Liver (tissue), 9 donors: ENCODE data around the gene GNB1L. TPM values are rescaled to one million over a fixed set of nuclear protein-coding genes. Genes with fewer than 3 reads are reported as not detected.
"Not testable (repeated sequence)": the region's sequence is repeated elsewhere in the genome, so short reads cannot be mapped to it uniquely, and the experiment has no call there.

Source experiments
- DNase-seq: peaks from one replicate; pipeline ENCODE4 v3.0.0-alpha.2; 2017; ENCODE audit warnings: low spot score
- H3K27ac ChIP-seq, 2 donors: one replicate each; pipeline ENCODE4 v1.7.0; 2013; ENCODE audit warnings: inconsistent platforms in 2 of 2, low read length in 2 of 2, control low read depth in 1 of 2, low read depth in 1 of 2, mild to moderate bottlenecking in 1 of 2
- H3K27me3 ChIP-seq, 4 donors: one replicate each; pipeline versions ENCODE4 v1.6.1 to v1.7.0; 2013; ENCODE audit warnings: low read length in 3 of 4, inconsistent platforms in 1 of 4, mild to moderate bottlenecking in 1 of 4, moderate library complexity in 1 of 4; ENCODE audit not compliant: control insufficient read depth in 4 of 4, insufficient read depth in 4 of 4
- H3K36me3 ChIP-seq, 4 donors: one replicate each; pipeline versions ENCODE4 v1.6.1 to v1.7.0; 2013; ENCODE audit warnings: low read length in 3 of 4, mild to moderate bottlenecking in 3 of 4, low read depth in 1 of 4, moderate library complexity in 1 of 4; ENCODE audit not compliant: control insufficient read depth in 4 of 4, insufficient read depth in 3 of 4
- H3K4me1 ChIP-seq, 4 donors: one replicate each; pipeline versions ENCODE4 v1.6.1 to v1.7.0; 2013; ENCODE audit warnings: low read length in 3 of 4, mild to moderate bottlenecking in 3 of 4, moderate library complexity in 1 of 4; ENCODE audit not compliant: control insufficient read depth in 4 of 4, insufficient read depth in 4 of 4
- H3K4me3 ChIP-seq, 3 donors: one replicate each; pipeline versions ENCODE4 v1.6.1 to v1.7.0; 2013; ENCODE audit warnings: low read length in 3 of 3, control low read depth in 1 of 3, low read depth in 1 of 3, mild to moderate bottlenecking in 1 of 3
- H3K9ac ChIP-seq, 2 donors: one replicate each; pipeline ENCODE4 v1.7.0; 2013; ENCODE audit warnings: low read length in 2 of 2, mild to moderate bottlenecking in 2 of 2, moderate library complexity in 2 of 2, control low read depth in 1 of 2, low read depth in 1 of 2
- H3K9me3 ChIP-seq, 4 donors: one replicate each; pipeline versions ENCODE4 v1.6.1 to v1.7.0; 2013; ENCODE audit warnings: low read length in 3 of 4; ENCODE audit not compliant: control insufficient read depth in 4 of 4
- GABPA ChIP-seq, 2 donors: IDR thresholded peaks in 1 of 2; conservative IDR thresholded peaks in 1 of 2; 2 replicates each; pipeline ENCODE4 v1.6.1; 2016; ENCODE audit warnings: antibody characterized with exemption in 2 of 2, mild to moderate bottlenecking in 1 of 2, moderate library complexity in 1 of 2
- HNF4A ChIP-seq, 2 donors: conservative IDR thresholded peaks; 2 replicates each; pipeline ENCODE4 v1.6.1; 2016; ENCODE audit warnings: antibody characterized with exemption in 2 of 2, mild to moderate bottlenecking in 2 of 2
- HNF4G ChIP-seq: IDR thresholded peaks from 2 replicates; pipeline ENCODE4 v1.6.1; 2016; ENCODE audit warnings: antibody characterized with exemption
- JUND ChIP-seq, 2 donors: IDR thresholded peaks; 2 replicates each; pipeline ENCODE4 v1.6.1; 2016; ENCODE audit warnings: antibody characterized with exemption in 2 of 2
- NR2F2 ChIP-seq: IDR thresholded peaks from 2 replicates; pipeline ENCODE4 v1.6.1; 2016; ENCODE audit warnings: antibody characterized with exemption
- RAD21 ChIP-seq, 2 donors: IDR thresholded peaks; 2 replicates each; pipeline ENCODE4 v1.6.1; 2016; ENCODE audit warnings: antibody characterized with exemption in 2 of 2, mild to moderate bottlenecking in 2 of 2
- SP1 ChIP-seq: IDR thresholded peaks from 2 replicates; pipeline ENCODE4 v1.6.1; 2018; ENCODE audit warnings: antibody characterized with exemption, mild to moderate bottlenecking
- WGBS: extraction: QIAGEN DNeasy Blood & Tissue Kit; methylation state at CpG from one replicate; pipeline ENCODE4 v1.1.7; 2013; 5-methylcytosine and 5-hydroxymethylcytosine counted together
- polyA plus RNA-seq, 2 donors: library from polyadenylated mRNA; stranded (reverse) in 1 of 2; unstranded in 1 of 2; fragments of 200-250 nt in 1 of 2; fragments of >200 nt in 1 of 2; fragmentation: Nextera tagmentation in 1 of 2; extraction: Ambion mirVana in 1 of 2; gene quantifications; one replicate each; pipeline versions ENCODE4 v1.2.1 to v1.2.3, GENCODE V29; 2013 to 2015
- total RNA-seq, 2 donors: library from RNA; depleted of rRNA; stranded (reverse); fragments of >200 nt; gene quantifications; one replicate each; pipeline ENCODE4 v1.2.3, GENCODE V29; 2014
- TF ChIP-seq, protein P1 (sequence below): IDR thresholded peaks from 2 replicates; pipeline ENCODE4 v1.6.1; 2016; ENCODE audit warnings: antibody characterized with exemption, mild to moderate bottlenecking
- TF ChIP-seq, protein P2 (sequence below): IDR thresholded peaks from 2 replicates; pipeline ENCODE4 v1.6.1; 2016; ENCODE audit warnings: antibody characterized with exemption
- TF ChIP-seq, protein P3 (sequence below): IDR thresholded peaks from 2 replicates; pipeline ENCODE4 v1.6.1; 2016; ENCODE audit warnings: antibody characterized with exemption
- TF ChIP-seq, protein P4 (sequence below): IDR thresholded peaks from 2 replicates; pipeline ENCODE4 v1.6.1; 2016; ENCODE audit warnings: antibody characterized with exemption
- donor health status: healthy.
- donor health status: healthy.
- donor health status: healthy.
- donor health status: healthy.
- donor health status: healthy.

Gene GNB1L
- total and polyA plus RNA-seq, 4 donors, result 1.5 to 3.6 (median 1.9) TPM

DNA sequence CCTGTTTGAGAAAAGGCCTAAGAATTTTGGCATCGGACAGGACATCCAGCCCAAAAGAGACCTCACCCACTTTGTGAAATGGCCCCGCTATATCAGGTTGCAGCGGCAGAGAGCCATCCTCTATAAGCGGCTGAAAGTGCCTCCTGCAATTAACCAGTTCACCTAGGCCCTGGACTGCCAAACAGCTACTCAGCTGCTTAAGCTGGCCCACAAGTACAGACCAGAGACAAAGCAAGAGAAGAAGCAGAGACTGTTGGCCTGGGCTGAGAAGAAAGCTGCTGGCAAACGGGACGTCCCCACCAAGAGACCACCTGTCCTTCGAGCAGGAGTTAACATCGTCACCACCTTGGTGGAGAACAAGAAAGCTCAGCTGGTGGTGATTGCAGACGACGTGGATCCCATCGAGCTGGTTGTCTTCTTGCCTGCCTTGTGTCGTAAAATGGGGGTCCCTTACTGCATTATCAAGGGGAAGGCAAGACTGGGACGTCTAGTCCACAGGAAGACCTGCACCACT lies 62.2 kb downstream of the GNB1L start:
- H3K9me3 ChIP-seq, H3K4me3 ChIP-seq, H3K9ac ChIP-seq, H3K27ac ChIP-seq, H3K4me1 ChIP-seq, H3K36me3 ChIP-seq, DNase-seq, H3K27me3 ChIP-seq: not testable (repeated sequence)
- 96% methylated on average over 13 of the region's 13 CpGs for WGBS

DNA sequence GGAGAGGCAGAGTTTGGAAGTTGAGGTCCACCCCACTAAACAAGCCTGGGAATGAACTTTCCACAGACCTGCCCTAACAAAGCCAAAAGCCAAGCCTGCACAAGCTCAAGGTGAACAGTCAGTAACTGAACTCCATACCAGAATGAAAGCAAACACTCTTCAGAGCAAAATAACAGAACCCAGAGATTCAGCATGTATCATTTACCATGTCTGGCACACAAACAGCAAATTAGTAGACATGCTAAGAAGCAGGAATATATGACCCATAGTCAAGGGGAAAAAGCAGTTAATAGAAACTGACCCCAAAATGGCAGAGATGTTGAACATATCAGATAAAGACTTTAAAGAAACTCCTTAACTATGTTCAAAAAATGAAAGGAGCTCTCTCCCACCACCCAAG lies 62.8 kb downstream of the GNB1L start:
- H3K27ac ChIP-seq, result no peak overlapping the region
- peaks cover 0 to 2% (median 0%) of the 10 kb centered on the region in 4 donors for H3K9me3 ChIP-seq
- no peak overlapping the region for H3K4me3 ChIP-seq
- no peak for DNase-seq
- no peaks in the 10 kb centered on the region for H3K4me1 ChIP-seq
- no peaks in the 10 kb centered on the region for H3K27me3 ChIP-seq
- TF ChIP-seq HNF4A (conservative IDR thresholded peaks at IDR 0.05), result no peak
- TF ChIP-seq, protein P1, sequence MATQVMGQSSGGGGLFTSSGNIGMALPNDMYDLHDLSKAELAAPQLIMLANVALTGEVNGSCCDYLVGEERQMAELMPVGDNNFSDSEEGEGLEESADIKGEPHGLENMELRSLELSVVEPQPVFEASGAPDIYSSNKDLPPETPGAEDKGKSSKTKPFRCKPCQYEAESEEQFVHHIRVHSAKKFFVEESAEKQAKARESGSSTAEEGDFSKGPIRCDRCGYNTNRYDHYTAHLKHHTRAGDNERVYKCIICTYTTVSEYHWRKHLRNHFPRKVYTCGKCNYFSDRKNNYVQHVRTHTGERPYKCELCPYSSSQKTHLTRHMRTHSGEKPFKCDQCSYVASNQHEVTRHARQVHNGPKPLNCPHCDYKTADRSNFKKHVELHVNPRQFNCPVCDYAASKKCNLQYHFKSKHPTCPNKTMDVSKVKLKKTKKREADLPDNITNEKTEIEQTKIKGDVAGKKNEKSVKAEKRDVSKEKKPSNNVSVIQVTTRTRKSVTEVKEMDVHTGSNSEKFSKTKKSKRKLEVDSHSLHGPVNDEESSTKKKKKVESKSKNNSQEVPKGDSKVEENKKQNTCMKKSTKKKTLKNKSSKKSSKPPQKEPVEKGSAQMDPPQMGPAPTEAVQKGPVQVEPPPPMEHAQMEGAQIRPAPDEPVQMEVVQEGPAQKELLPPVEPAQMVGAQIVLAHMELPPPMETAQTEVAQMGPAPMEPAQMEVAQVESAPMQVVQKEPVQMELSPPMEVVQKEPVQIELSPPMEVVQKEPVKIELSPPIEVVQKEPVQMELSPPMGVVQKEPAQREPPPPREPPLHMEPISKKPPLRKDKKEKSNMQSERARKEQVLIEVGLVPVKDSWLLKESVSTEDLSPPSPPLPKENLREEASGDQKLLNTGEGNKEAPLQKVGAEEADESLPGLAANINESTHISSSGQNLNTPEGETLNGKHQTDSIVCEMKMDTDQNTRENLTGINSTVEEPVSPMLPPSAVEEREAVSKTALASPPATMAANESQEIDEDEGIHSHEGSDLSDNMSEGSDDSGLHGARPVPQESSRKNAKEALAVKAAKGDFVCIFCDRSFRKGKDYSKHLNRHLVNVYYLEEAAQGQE, result no peak
- no peak for TF ChIP-seq NR2F2
- TF ChIP-seq GABPA (IDR thresholded peaks at IDR 0.05 in 1 of 2, conservative IDR thresholded peaks at IDR 0.05 in 1 of 2), result no peak
- no peak for TF ChIP-seq RAD21 (IDR thresholded peaks at IDR 0.05)
- TF ChIP-seq HNF4G, result no peak
- no peak overlapping the region for H3K9ac ChIP-seq
- H3K36me3 ChIP-seq, result no peaks in the 10 kb centered on the region

DNA sequence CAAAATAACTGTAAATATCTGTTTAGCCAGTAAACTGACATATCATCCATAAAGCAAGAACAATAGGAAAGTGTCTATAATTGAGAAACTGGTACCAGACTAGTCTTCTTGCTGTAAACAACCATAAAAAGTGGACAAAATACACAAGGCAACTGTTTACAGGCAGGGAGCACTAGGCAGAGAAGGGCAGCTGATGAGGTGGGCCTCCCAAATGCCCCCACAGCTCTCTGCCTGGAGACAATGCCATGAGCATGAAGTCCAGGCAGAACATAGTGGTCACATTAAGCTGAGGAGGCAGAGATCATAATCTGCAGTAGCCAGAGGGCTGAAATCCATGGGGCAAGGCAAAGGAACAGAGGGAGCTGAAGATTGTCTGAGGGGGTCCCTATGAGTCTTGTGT lies 63.4 kb downstream of the GNB1L start:
- TF ChIP-seq, protein P2, sequence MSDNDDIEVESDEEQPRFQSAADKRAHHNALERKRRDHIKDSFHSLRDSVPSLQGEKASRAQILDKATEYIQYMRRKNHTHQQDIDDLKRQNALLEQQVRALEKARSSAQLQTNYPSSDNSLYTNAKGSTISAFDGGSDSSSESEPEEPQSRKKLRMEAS, result no peak
- no peak for TF ChIP-seq NR2F2
- no peak for TF ChIP-seq HNF4A (conservative IDR thresholded peaks at IDR 0.05)
- TF ChIP-seq, protein P3, sequence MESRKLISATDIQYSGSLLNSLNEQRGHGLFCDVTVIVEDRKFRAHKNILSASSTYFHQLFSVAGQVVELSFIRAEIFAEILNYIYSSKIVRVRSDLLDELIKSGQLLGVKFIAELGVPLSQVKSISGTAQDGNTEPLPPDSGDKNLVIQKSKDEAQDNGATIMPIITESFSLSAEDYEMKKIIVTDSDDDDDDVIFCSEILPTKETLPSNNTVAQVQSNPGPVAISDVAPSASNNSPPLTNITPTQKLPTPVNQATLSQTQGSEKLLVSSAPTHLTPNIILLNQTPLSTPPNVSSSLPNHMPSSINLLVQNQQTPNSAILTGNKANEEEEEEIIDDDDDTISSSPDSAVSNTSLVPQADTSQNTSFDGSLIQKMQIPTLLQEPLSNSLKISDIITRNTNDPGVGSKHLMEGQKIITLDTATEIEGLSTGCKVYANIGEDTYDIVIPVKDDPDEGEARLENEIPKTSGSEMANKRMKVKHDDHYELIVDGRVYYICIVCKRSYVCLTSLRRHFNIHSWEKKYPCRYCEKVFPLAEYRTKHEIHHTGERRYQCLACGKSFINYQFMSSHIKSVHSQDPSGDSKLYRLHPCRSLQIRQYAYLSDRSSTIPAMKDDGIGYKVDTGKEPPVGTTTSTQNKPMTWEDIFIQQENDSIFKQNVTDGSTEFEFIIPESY, result no peak
- TF ChIP-seq SP1, result no peak
- TF ChIP-seq, protein P4, sequence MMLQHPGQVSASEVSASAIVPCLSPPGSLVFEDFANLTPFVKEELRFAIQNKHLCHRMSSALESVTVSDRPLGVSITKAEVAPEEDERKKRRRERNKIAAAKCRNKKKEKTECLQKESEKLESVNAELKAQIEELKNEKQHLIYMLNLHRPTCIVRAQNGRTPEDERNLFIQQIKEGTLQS, result no peak
- TF ChIP-seq JUND (IDR thresholded peaks at IDR 0.05), result no peak
- Histone ChIP-seq H3K36me3 (no peaks in the 10 kb centered on the region), H3K4me3 (no peak overlapping the region), H3K9me3 (peaks cover 0 to 2% (median 0%) of the 10 kb centered on the region in 4 donors), H3K4me1 (no peaks in the 10 kb centered on the region), H3K9ac (no peak overlapping the region), H3K27ac (no peak overlapping the region), H3K27me3 (no peaks in the 10 kb centered on the region)
- DNase-seq, result no peak
